Measurements from ENCODE around the gene NOD2. TPM values are rescaled to one million over a fixed set of nuclear protein-coding genes. Genes with fewer than 3 reads are reported as not detected.

NOD2 gene
- total and polyA plus RNA-seq, 2 of the 13 experiments (the other 11 are each of a cell fraction or from before 2014, with no cell fraction given), result 0.27 to 0.81 TPM

GRCh38 chr16:50696575-50697420 is 3.4 kb downstream of the NOD2 start (continued):
- TF ChIP-seq ZBTB26 (CRISPR knock-in tag; IDR thresholded peaks at IDR 0.05; ENCODE audit: borderline replicate concordance) (no peak), ETV6 (CRISPR knock-in tag; conservative IDR thresholded peaks at IDR 0.05) (no peak), ARHGAP35 (CRISPR knock-in tag; IDR thresholded peaks at IDR 0.05; ENCODE audit: borderline replicate concordance) (no peak), JUN (CRISPR knock-in tag; IDR thresholded peaks at IDR 0.05) (no peak), TOE1 (CRISPR knock-in tag; IDR thresholded peaks at IDR 0.05) (no peak), SRY (CRISPR knock-in tag; IDR thresholded peaks at IDR 0.05) (no peak), DRAP1 (CRISPR knock-in tag; IDR thresholded peaks at IDR 0.05) (0 out of 2 replicates have a peak, but pooled peaks have one; percentile 26), PATZ1 (CRISPR knock-in tag; IDR thresholded peaks at IDR 0.05) (0 out of 2 replicates have a peak, but pooled peaks have one; percentile 31), ZNF503 (CRISPR knock-in tag; IDR thresholded peaks at IDR 0.05) (no peak), ZNF660 (CRISPR knock-in tag; IDR thresholded peaks at IDR 0.05; ENCODE audit: borderline replicate concordance, low read depth) (no peak), ZBTB7A (CRISPR knock-in tag; IDR thresholded peaks at IDR 0.05) (no peak), POLR2A (IDR thresholded peaks at IDR 0.05; ENCODE audit: insufficient read depth in 1 of 2, low read depth in 2 of 2, low read length in 2 of 2) (peak in 1 of 2 experiments; percentile 39; a peak in 1 of 4 replicates), ZFP36L2 (CRISPR knock-in tag; IDR thresholded peaks at IDR 0.05) (no peak), ZNF776 (CRISPR knock-in tag; IDR thresholded peaks at IDR 0.05) (no peak), NR1H2 (CRISPR knock-in tag; IDR thresholded peaks at IDR 0.05; ENCODE audit: borderline replicate concordance, low read depth) (no peak), YEATS4 (CRISPR knock-in tag; IDR thresholded peaks at IDR 0.05; ENCODE audit: borderline replicate concordance) (no peak), ZNF232 (CRISPR knock-in tag; IDR thresholded peaks at IDR 0.05; ENCODE audit: borderline replicate concordance) (no peak), MLX (CRISPR knock-in tag; IDR thresholded peaks at IDR 0.05) (peak; percentile 21; the same call in 1 of the 2 replicates), HNRNPL (IDR thresholded peaks at IDR 0.05; ENCODE audit: low read depth, low read length) (0 out of 2 replicates have a peak, but pooled peaks have one; percentile 16), ZNF292 (CRISPR knock-in tag; IDR thresholded peaks at IDR 0.05; ENCODE audit: borderline replicate concordance, low read depth) (no peak), ZNF451 (CRISPR knock-in tag; IDR thresholded peaks at IDR 0.05) (no peak)

All from HepG2 (cell line).